Activated CD4-positive, alpha-beta T cell treated with anti-CD3 and anti-CD28 coated beads, Interleukin-2, amount 50 U/mL, for 4 hours (primary cell): ENCODE results near the gene FAM221A.
"Not testable (repeated sequence)": the region's sequence is repeated elsewhere in the genome, so short reads cannot be mapped to it uniquely, and the experiment has no call there.

Source experiments
- DNase-seq, 2 experiments: peaks; one replicate each; pipeline ENCODE4 v3.0.0-alpha.2; 2020

The FAM221A gene

GRCh38 chr7:23709081-23709750 is 29.2 kb downstream of the FAM221A start:
- DNase-seq, result no peak

GRCh38 chr7:23710000-23710399 is 30.0 kb downstream of the FAM221A start, which contains the start of gene STK31:
STK31 (plus strand) TSS chr7:23710219; CDS start chr7:23710286, 67 bp downstream.
- DNase-seq, result no peak

- no peak for DNase-seq
These were observed 32.6 kb downstream of the FAM221A start for GRCh38 chr7:23712368-23713284.

GRCh38 chr7:23713285-23714149 is 33.5 kb downstream of the FAM221A start:
- no peak for DNase-seq

GRCh38 chr7:23714150-23714464 is 34.1 kb downstream of the FAM221A start:
- no peak for DNase-seq

GRCh38 chr7:23714579-23714978 is 34.6 kb downstream of the FAM221A start:
- DNase-seq, result no peak

GRCh38 chr7:23715099-23715498 is 35.1 kb downstream of the FAM221A start:
- no peak for DNase-seq

- no peak for DNase-seq
These were observed 37.8 kb downstream of the FAM221A start for GRCh38 chr7:23717788-23718187.

GRCh38 chr7:23721456-23721855 is 41.5 kb downstream of the FAM221A start:
- no peak for DNase-seq

- DNase-seq, result not testable (repeated sequence)
These were observed 42.7 kb downstream of the FAM221A start for GRCh38 chr7:23722587-23723216.

GRCh38 chr7:23724113-23724512 is 44.1 kb downstream of the FAM221A start:
- DNase-seq, result not testable (repeated sequence)

- DNase-seq, result no peak
These were observed 62.1 kb downstream of the FAM221A start for GRCh38 chr7:23742051-23742450.

- DNase-seq, result no peak
These were observed 63.2 kb downstream of the FAM221A start for GRCh38 chr7:23743226-23743625.

GRCh38 chr7:23746629-23747028 is 66.6 kb downstream of the FAM221A start:
- no peak for DNase-seq

- no peak for DNase-seq
These were observed 71.9 kb downstream of the FAM221A start for GRCh38 chr7:23751852-23752251.
